A549 (cell line): ENCODE results near the gene MRPL9. TPM values are rescaled to one million over a fixed set of nuclear protein-coding genes. Genes with fewer than 3 reads are reported as not detected.

ENCODE experiments used
- ATAC-seq, 2 experiments: fragments of 200-7000 bp in 1 of 2; fragments of >200 bp in 1 of 2; cut with Nextera tagmentation in 1 of 2; cut with Tn5 transposase in 1 of 2; 3 replicates each; pipeline versions ENCODE4 v1.8.0 to v1.9.1; 2018 to 2020; ENCODE audit warnings: mild to moderate bottlenecking in 1 of 2, moderate library complexity in 1 of 2
- CTCF ChIA-PET: fragments of 300-600 bp; sonication (Branson Sonifier 250); formaldehyde crosslinking; extraction: SDS; loops from one replicate; lab custom pipeline; 2021; ENCODE audit warnings: antibody characterized with exemption, inconsistent platforms; lab: Yijun Ruan, JAX
- POLR2A ChIA-PET: fragments of 350-600 bp; formaldehyde crosslinking; extraction: SDS; loops from one replicate; lab custom pipeline; 2021; ENCODE audit warnings: antibody characterized with exemption, inconsistent platforms; lab: Yijun Ruan, JAX
- DNase-seq, 2 experiments: peaks; one replicate each; pipeline versions ENCODE4 v3.0.0 to v3.0.0-alpha.2; 2011 to 2016; ENCODE audit warnings: low read depth in 1 of 2, low spot score in 1 of 2
- FAIRE-seq: peaks from 2 replicates; lab custom pipeline; 2011; peaks lifted over from hg19 to GRCh38; lab: Jason Lieb, UNC
- H3K27ac ChIP-seq, 2 experiments: fragments of >200 bp; sonication (Bioruptor Twin); formaldehyde crosslinking; 3 replicates each; pipeline ENCODE4 v1.5.1; 2016 to 2017
- H3K4me1 ChIP-seq: fragments of >200 bp; sonication (Bioruptor Twin); formaldehyde crosslinking; 3 replicates; pipeline ENCODE4 v1.6.1; 2016
- H3K4me2 ChIP-seq: fragments of >200 bp; sonication (Bioruptor Twin); formaldehyde crosslinking; 3 replicates; pipeline ENCODE4 v1.6.1; 2016
- H3K4me3 ChIP-seq: fragments of >200 bp; sonication (Bioruptor Twin); formaldehyde crosslinking; 3 replicates; pipeline ENCODE4 v1.5.1; 2016
- H3K9me3 ChIP-seq: fragments of >200 bp; sonication (Bioruptor Twin); formaldehyde crosslinking; 3 replicates; pipeline ENCODE4 v1.6.1; 2016
- CEBPB ChIP-seq, 2 experiments: fragments of >200 bp in 1 of 2; sonication (Bioruptor Twin) in 1 of 2; formaldehyde crosslinking in 1 of 2; IDR thresholded peaks; 2 replicates each; pipeline ENCODE4 v1.6.1; 2012 to 2016
- EHF ChIP-seq: fragments of 250-450 bp; sonication (Bioruptor Pico); IDR thresholded peaks from 2 replicates; pipeline ENCODE4 v1.5.0; 2020; ENCODE audit warnings: mild to moderate bottlenecking
- EP300 ChIP-seq, 2 experiments: fragments of >200 bp; sonication (Bioruptor Twin); formaldehyde crosslinking; IDR thresholded peaks; 2 replicates in 1 of 2; 3 replicates in 1 of 2; pipeline ENCODE4 v1.6.1; 2016 to 2017
- FOSB ChIP-seq: fragments of 250-450 bp; sonication (Bioruptor Pico); IDR thresholded peaks from 2 replicates; pipeline ENCODE4 v1.5.0; 2020; ENCODE audit warnings: mild to moderate bottlenecking, moderate library complexity
- HDAC2 ChIP-seq: fragments of 200-600 bp; sonication (generic); IDR thresholded peaks from 2 replicates; pipeline ENCODE4 v1.6.1; 2016
- JUN ChIP-seq, 2 experiments: fragments of >200 bp; sonication (Bioruptor Twin); formaldehyde crosslinking; IDR thresholded peaks; 2 replicates in 1 of 2; 3 replicates in 1 of 2; pipeline ENCODE4 v1.6.1; 2016 to 2017
- JUNB ChIP-seq: fragments of >200 bp; sonication (Bioruptor Twin); formaldehyde crosslinking; IDR thresholded peaks from 2 replicates; pipeline ENCODE4 v1.6.1; 2016
- NFE2L2 ChIP-seq: fragments of 150-350 bp; conservative IDR thresholded peaks from 2 replicates; pipeline ENCODE4 v1.6.1; 2014; ENCODE audit warnings: low read length
- NPAS2 ChIP-seq: fragments of 250-450 bp; sonication (Bioruptor Pico); IDR thresholded peaks from 2 replicates; pipeline ENCODE4 v1.8.0; 2022; ENCODE audit warnings: mild to moderate bottlenecking, moderate library complexity, borderline replicate concordance
- POLR2A ChIP-seq: IDR thresholded peaks from 2 replicates; pipeline ENCODE4 v1.6.1; 2012; ENCODE audit warnings: mild to moderate bottlenecking, low read length
- RAD21 ChIP-seq, 2 experiments: fragments of >200 bp in 1 of 2; sonication (Bioruptor Twin) in 1 of 2; formaldehyde crosslinking in 1 of 2; IDR thresholded peaks in 1 of 2; conservative IDR thresholded peaks in 1 of 2; 2 replicates in 1 of 2; 3 replicates in 1 of 2; pipeline ENCODE4 v1.6.1; 2012 to 2018; ENCODE audit warnings: inconsistent platforms in 1 of 2
- RARB ChIP-seq: fragments of 250-450 bp; sonication (Bioruptor Pico); IDR thresholded peaks from 2 replicates; pipeline ENCODE4 v1.8.0; 2021; ENCODE audit warnings: mild to moderate bottlenecking, moderate library complexity
- RCOR1 ChIP-seq: fragments of 150-350 bp; IDR thresholded peaks from 2 replicates; pipeline ENCODE4 v1.6.1; 2014; ENCODE audit warnings: antibody characterized with exemption, low read length, low read depth
- SMC3 ChIP-seq: fragments of >200 bp; sonication (Bioruptor Twin); formaldehyde crosslinking; IDR thresholded peaks from 3 replicates; pipeline ENCODE4 v1.6.1; 2018; ENCODE audit warnings: inconsistent platforms
- SREBF2 ChIP-seq: fragments of 450-650 bp; IDR thresholded peaks from 2 replicates; pipeline ENCODE4 v1.6.1; 2014; ENCODE audit warnings: mild to moderate bottlenecking, moderate library complexity
- ZC3H11A ChIP-seq: fragments of 450-650 bp; IDR thresholded peaks from 2 replicates; pipeline ENCODE4 v1.6.1; 2014; ENCODE audit warnings: antibody characterized with exemption, mild to moderate bottlenecking
- WGBS: methylation state at CpG from one replicate; pipeline ENCODE4 v1.1.6; 2017; ENCODE audit errors: missing lambda C conversion rate; 5-methylcytosine and 5-hydroxymethylcytosine counted together
- polyA plus RNA-seq, 4 experiments: library from polyadenylated mRNA; depleted of rRNA in 3 of 4; stranded (reverse); fragments of >200 nt; fragmentation: RNase III in 1 of 4; extraction: RNeasy Plus Mini Kit Qiagen cat#74134 plus additional on column Dnase treatment in 1 of 4; gene quantifications; 2 replicates in 3 of 4; 3 replicates in 1 of 4; pipeline ENCODE4 v1.2.3, GENCODE V29; 2011 to 2017
- TF ChIP-seq, protein P1 (sequence below): fragments of 250-450 bp; sonication (Bioruptor Pico); IDR thresholded peaks from 2 replicates; pipeline ENCODE4 v1.5.0; 2021; ENCODE audit warnings: mild to moderate bottlenecking, moderate library complexity, borderline replicate concordance
- TF ChIP-seq, protein P2 (sequence below): fragments of >200 bp; sonication (Bioruptor Twin); formaldehyde crosslinking; IDR thresholded peaks from 2 replicates; pipeline ENCODE4 v1.6.1; 2016
- TF ChIP-seq, protein P3 (sequence below): fragments of 450-650 bp; IDR thresholded peaks from 2 replicates; pipeline ENCODE4 v1.6.1; 2014; ENCODE audit warnings: antibody characterized with exemption
- TF ChIP-seq, protein P4 (sequence below): fragments of >200 bp; sonication (Bioruptor Twin); formaldehyde crosslinking; IDR thresholded peaks from 3 replicates; pipeline ENCODE4 v1.5.1; 2016

Gene MRPL9
- polyA plus RNA-seq, 2 of the 4 experiments (the other 2 are of a cell fraction), result 88.6 to 120 TPM

DNA sequence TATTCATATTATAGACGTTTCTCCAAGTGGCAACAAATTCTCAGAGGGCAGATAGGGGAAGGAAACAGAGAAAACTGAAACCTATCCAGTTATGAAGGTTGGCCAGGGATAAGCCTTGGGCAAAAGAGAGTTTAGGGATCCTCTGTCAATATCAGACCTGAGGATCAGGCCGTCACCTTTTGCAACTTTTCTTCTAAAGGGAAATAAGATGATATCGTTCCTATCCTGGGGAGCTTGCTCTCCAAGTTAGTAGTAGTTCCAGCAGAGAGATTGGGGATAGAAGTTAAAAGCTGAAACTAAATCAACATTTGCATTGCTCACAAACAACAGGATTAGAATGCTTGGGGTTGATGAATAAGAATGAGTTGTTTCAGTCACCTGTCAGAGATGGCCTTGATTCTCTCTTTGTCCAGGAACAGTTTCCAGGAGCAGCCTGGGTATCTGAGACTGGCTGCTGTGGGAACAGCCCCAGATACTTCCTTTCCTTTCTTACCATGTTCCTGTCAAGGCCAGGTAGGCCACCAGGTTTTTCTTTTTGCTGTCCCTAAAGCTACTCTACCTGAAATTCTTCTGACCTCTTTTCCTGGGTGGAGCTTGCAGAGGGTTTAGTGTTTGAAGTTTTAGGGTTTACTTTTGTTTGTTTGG is 39.4 kb downstream of the MRPL9 start (continued):
- TF ChIP-seq, protein P1, sequence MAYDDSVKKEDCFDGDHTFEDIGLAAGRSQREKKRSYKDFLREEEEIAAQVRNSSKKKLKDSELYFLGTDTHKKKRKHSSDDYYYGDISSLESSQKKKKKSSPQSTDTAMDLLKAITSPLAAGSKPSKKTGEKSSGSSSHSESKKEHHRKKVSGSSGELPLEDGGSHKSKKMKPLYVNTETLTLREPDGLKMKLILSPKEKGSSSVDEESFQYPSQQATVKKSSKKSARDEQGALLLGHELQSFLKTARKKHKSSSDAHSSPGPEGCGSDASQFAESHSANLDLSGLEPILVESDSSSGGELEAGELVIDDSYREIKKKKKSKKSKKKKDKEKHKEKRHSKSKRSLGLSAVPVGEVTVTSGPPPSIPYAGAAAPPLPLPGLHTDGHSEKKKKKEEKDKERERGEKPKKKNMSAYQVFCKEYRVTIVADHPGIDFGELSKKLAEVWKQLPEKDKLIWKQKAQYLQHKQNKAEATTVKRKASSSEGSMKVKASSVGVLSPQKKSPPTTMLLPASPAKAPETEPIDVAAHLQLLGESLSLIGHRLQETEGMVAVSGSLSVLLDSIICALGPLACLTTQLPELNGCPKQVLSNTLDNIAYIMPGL (CRISPR knock-in tag), result no peak
- no peak for TF ChIP-seq HDAC2
- TF ChIP-seq, protein P2, sequence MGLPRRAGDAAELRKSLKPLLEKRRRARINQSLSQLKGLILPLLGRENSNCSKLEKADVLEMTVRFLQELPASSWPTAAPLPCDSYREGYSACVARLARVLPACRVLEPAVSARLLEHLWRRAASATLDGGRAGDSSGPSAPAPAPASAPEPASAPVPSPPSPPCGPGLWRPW, result no peak
- TF ChIP-seq, protein P3, sequence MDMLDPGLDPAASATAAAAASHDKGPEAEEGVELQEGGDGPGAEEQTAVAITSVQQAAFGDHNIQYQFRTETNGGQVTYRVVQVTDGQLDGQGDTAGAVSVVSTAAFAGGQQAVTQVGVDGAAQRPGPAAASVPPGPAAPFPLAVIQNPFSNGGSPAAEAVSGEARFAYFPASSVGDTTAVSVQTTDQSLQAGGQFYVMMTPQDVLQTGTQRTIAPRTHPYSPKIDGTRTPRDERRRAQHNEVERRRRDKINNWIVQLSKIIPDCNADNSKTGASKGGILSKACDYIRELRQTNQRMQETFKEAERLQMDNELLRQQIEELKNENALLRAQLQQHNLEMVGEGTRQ, result no peak
- TF ChIP-seq EP300 (IDR thresholded peaks at IDR 0.05), result no peak
- no peak for TF ChIP-seq JUNB
- no peak for TF ChIP-seq RARB (CRISPR knock-in tag)
- TF ChIP-seq ZC3H11A, result no peak
- TF ChIP-seq SREBF2, result no peak
- TF ChIP-seq EHF (CRISPR knock-in tag), result no peak

DNA sequence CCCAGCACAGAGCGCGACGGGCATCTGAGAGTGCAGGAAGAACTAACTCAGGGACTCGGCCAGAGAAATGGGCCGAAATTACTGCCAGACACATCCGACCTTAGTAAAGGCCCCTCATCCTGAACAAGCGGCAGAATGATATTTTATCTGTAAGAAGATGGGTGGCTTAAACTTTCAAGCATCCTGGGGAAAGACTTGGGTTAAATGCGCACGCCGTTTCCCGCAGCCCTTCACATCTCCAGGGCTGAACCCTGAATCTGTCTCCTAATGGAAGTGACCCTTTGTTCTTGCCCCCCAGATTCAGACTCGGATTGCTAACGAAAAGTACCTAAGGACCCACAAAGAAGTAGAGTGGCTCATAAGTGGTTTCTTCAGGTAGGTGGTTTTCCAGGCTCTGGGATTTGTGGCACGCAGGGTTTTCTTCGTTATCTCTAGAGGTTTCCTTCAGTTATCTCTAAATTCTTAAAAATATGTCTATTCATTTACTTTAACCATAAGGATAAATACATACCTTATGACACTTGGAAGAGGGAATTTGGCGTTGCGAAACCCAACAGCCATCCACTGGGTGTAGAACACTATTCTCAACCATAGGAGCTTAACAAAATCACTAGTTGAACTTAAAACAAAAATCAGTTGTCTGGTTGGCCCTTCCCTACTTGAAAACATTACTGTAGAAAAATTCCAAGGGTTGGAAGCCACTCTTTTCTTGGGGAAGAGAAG is 41.3 kb downstream of the MRPL9 start:
- no peak for FAIRE-seq
- POLR2A ChIA-PET, result no interaction called here
- WGBS, result 60% methylated on average over 17 of the region's 17 CpGs
- peak overlapping the region; percentile 69 for H3K4me2 ChIP-seq
- peaks cover 16% of the 10 kb centered on the region; the same call in 2 of the 3 replicates for H3K4me1 ChIP-seq
- no peak for DNase-seq
- H3K4me3 ChIP-seq, result peak overlapping the region; percentile 42
- CTCF ChIA-PET, result interaction anchor here (1.1 to 6.2 kb wide), 9 partner anchors 9 to 188 kb away, joined by 3 to 42 read pairs (median 4); no protein-coding TSS in a partner anchor
- H3K27ac ChIP-seq, result peak overlapping the region in 1 of 2 experiments; percentile 21; a peak in 1 of 6 replicates
- TF ChIP-seq CEBPB (IDR thresholded peaks at IDR 0.05) (peak; percentile 13 to 40; a peak in 1 of 4 replicates), FOSB (CRISPR knock-in tag) (no peak), NPAS2 (no peak), RCOR1 (no peak), POLR2A (no peak)
- TF ChIP-seq, all 56 proteins: peak for 1
- no peaks in the 10 kb centered on the region for H3K9me3 ChIP-seq
- ATAC-seq, result no peak

DNA sequence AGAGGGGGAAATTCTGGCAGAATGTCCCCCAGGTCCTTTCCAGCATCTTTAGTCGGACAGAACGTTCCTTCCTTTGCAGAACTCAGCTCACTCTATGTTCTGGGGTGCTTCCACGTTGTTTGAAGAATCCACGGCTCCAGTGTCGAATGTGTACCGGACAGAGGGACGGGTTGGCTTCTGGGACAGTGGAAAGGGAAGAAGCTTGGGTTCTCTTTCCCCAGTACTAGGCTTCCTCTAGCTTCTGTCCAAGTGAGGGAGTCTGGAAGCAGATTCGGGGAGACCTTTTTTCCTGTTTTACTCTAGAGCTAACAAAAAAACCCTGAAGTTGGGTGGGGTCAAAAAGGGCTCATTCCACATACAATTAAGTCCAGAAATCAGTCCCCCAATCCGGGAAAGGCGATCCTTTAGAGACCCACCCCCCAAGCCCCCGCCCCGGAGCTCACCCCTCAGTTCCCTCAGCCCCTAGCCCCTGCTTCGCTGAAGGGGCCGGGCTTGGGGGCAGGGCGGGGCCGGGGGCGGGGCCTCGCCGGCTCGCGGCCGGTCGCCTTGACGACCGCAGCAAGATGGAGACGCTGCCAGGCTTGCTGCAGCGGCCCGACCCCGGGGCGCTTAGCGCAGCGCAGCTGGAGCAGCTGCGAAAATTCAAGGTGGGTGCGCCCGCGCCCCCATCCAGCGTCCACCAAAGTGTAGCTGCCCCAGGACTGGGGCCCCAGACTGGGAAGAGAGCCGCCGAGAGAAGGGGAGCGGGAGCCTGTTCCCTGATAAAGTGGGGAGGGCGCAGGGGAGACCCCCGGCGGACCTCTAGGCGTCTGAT is 42.1 kb downstream of the MRPL9 start, which contains the start of gene RIIAD1:
Gene RIIAD1, plus strand, starts transcription at position 549 of the 814 bp plus-strand sequence. Its CDS starts 15 bp downstream, at position 564.
- Histone ChIP-seq H3K4me1 (peaks cover 23% of the 10 kb centered on the region; the same call in 2 of the 3 replicates), H3K27ac (peak within 1 kb of the TSS in 1 of 2 experiments; percentile 21; a peak in 1 of 6 replicates), H3K4me3 (peak within 1 kb of the TSS; percentile 42), H3K4me2 (peak within 1 kb of the TSS; percentile 69), H3K9me3 (no peaks in the 10 kb centered on the region)
- ChIA-PET POLR2A (no interaction called here), CTCF (interaction anchor here (0.5 to 6.2 kb wide), 7 partner anchors 13 to 188 kb away, joined by 3 to 42 read pairs (median 6); no protein-coding TSS in a partner anchor)
- 35% methylated on average over 19 of the region's 44 CpGs for WGBS
- DNase-seq, result peak in 1 of 2 experiments; percentile 62
- peak; percentile 82 to 85 for ATAC-seq
- TF ChIP-seq NFE2L2 (no peak), SMC3 (peak; percentile 42), RAD21 (conservative IDR thresholded peaks at IDR 0.05 in 1 of 2, IDR thresholded peaks at IDR 0.05 in 1 of 2) (peak; percentile 23 to 24; a peak in 1 of 5 replicates), FOSB (CRISPR knock-in tag) (no peak), JUN (IDR thresholded peaks at IDR 0.05) (no peak)
- TF ChIP-seq, protein P4, sequence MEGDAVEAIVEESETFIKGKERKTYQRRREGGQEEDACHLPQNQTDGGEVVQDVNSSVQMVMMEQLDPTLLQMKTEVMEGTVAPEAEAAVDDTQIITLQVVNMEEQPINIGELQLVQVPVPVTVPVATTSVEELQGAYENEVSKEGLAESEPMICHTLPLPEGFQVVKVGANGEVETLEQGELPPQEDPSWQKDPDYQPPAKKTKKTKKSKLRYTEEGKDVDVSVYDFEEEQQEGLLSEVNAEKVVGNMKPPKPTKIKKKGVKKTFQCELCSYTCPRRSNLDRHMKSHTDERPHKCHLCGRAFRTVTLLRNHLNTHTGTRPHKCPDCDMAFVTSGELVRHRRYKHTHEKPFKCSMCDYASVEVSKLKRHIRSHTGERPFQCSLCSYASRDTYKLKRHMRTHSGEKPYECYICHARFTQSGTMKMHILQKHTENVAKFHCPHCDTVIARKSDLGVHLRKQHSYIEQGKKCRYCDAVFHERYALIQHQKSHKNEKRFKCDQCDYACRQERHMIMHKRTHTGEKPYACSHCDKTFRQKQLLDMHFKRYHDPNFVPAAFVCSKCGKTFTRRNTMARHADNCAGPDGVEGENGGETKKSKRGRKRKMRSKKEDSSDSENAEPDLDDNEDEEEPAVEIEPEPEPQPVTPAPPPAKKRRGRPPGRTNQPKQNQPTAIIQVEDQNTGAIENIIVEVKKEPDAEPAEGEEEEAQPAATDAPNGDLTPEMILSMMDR, result peak; percentile 39
- TF ChIP-seq, all 56 proteins: peak for 3
- FAIRE-seq, result no peak
